Lung (tissue), 12 donors: ENCODE data around the gene UQCRHL. TPM values are rescaled to one million over a fixed set of nuclear protein-coding genes. Genes with fewer than 3 reads are reported as not detected.

ENCODE experiments used
- ATAC-seq: fragments of 200-7000 bp; cut with Tn5 transposase; one replicate; pipeline ENCODE4 v1.9.1; 2020; ENCODE audit warnings: moderate number of reproducible peaks; ENCODE audit not compliant: insufficient read depth, low FRiP score
- DNase-seq, 3 donors: peaks; one replicate each; pipeline ENCODE4 v3.0.0-alpha.2; 2013 to 2017
- H3K27ac ChIP-seq, 2 donors: one replicate each; pipeline ENCODE4 v1.5.1; 2013; ENCODE audit warnings: mild to moderate bottlenecking in 2 of 2, moderate library complexity in 2 of 2, control low read depth in 1 of 2, inconsistent platforms in 1 of 2, low read depth in 1 of 2, low read length in 1 of 2
- H3K27me3 ChIP-seq, 3 donors: one replicate each; pipeline ENCODE4 v1.5.1; 2013; ENCODE audit warnings: low read length in 2 of 3; ENCODE audit not compliant: control insufficient read depth in 3 of 3, insufficient read depth in 3 of 3
- H3K36me3 ChIP-seq, 4 donors: one replicate each; pipeline ENCODE4 v1.5.1; 2013; ENCODE audit warnings: low read length in 4 of 4, mild to moderate bottlenecking in 1 of 4, moderate library complexity in 1 of 4; ENCODE audit not compliant: control insufficient read depth in 4 of 4, insufficient read depth in 4 of 4
- H3K4me1 ChIP-seq, 5 donors: one replicate each; pipeline ENCODE4 v1.5.1; 2013; ENCODE audit warnings: low read length in 5 of 5, mild to moderate bottlenecking in 2 of 5, moderate library complexity in 1 of 5; ENCODE audit not compliant: control insufficient read depth in 5 of 5, insufficient read depth in 5 of 5
- H3K4me3 ChIP-seq: one replicate; pipeline ENCODE4 v1.5.1; 2013; ENCODE audit warnings: mild to moderate bottlenecking, control low read depth, moderate library complexity
- H3K9ac ChIP-seq, 2 donors: one replicate each; pipeline ENCODE4 v1.5.1; 2013; ENCODE audit warnings: low read length in 2 of 2, control low read depth in 1 of 2; ENCODE audit not compliant: insufficient read depth in 1 of 2
- H3K9me3 ChIP-seq, 4 donors: one replicate each; pipeline ENCODE4 v1.5.1; 2013; ENCODE audit warnings: low read length in 3 of 4, mild to moderate bottlenecking in 1 of 4, moderate library complexity in 1 of 4; ENCODE audit not compliant: control insufficient read depth in 4 of 4, insufficient read depth in 3 of 4
- CTCF ChIP-seq: IDR thresholded peaks from 2 replicates; pipeline ENCODE4 v1.5.1; 2012; ENCODE audit warnings: mild to moderate bottlenecking; ENCODE audit errors: control extremely low read depth, extremely low read depth
- whole genome bisulfite sequencing, 2 donors: extraction: QIAGEN DNeasy Blood & Tissue Kit; methylation state at CpG; one replicate each; pipeline ENCODE4 v1.1.7; 2013; 5-methylcytosine and 5-hydroxymethylcytosine counted together
- polyA plus RNA-seq, 2 donors: library from polyadenylated mRNA; stranded (reverse); fragments of 200-250 nt; gene quantifications; one replicate each; pipeline ENCODE4 v1.2.1, GENCODE V29; 2013
- total RNA-seq, 2 donors: library from RNA; depleted of rRNA in 1 of 2; stranded (reverse); fragments of >200 nt in 1 of 2; gene quantifications; one replicate each; pipeline ENCODE4 v1.2.1, GENCODE V29; 2014 to 2021
- donor health status: control.
- donor health status: control.
- donor health status: Bipolar disorder and iron deficiency.
- donor health status: healthy.
- donor health status: DM: yes; HTN: yes; CAD: no.

Gene UQCRHL
- total and polyA plus RNA-seq, 4 donors, result 1.1 to 4.6 (median 1.7) TPM

GRCh38 chr1:15777909-15778707 lies 29.3 kb downstream of the UQCRHL start:
- WGBS, 2 donors, result 87 to 89% methylated on average over 7 of the region's 7 CpGs
- Histone ChIP-seq H3K27ac (no peak overlapping the region), H3K27me3 (no peaks in the 10 kb centered on the region), H3K9ac (no peak overlapping the region), H3K4me3 (no peak overlapping the region), H3K9me3 (no peaks in the 10 kb centered on the region), H3K36me3 (peaks cover 7 to 41% (median 20%) of the 10 kb centered on the region in 4 donors), H3K4me1 (no peaks in the 10 kb centered on the region)
- no peak for TF ChIP-seq CTCF
- DNase-seq (no peak), ATAC-seq (no peak)

GRCh38 chr1:15775706-15776105 lies 31.7 kb downstream of the UQCRHL start:
- Histone ChIP-seq H3K4me3 (no peak overlapping the region), H3K36me3 (peaks cover 7 to 53% (median 26%) of the 10 kb centered on the region in 4 donors), H3K27ac (no peak overlapping the region), H3K9me3 (no peaks in the 10 kb centered on the region), H3K4me1 (no peaks in the 10 kb centered on the region), H3K27me3 (no peaks in the 10 kb centered on the region), H3K9ac (no peak overlapping the region)
- no peak for TF ChIP-seq CTCF
- DNase-seq (no peak), ATAC-seq (no peak)
- WGBS, 2 donors, result 84 to 85% methylated on average over 2 of the region's 2 CpGs

GRCh38 chr1:15771836-15772515 lies 35.5 kb downstream of the UQCRHL start:
- TF ChIP-seq CTCF, result no peak
- WGBS, 2 donors, result 78 to 90% methylated on average over 6 of the region's 6 CpGs
- no peak overlapping the region for H3K27ac ChIP-seq
- peaks cover 7 to 49% (median 28%) of the 10 kb centered on the region in 4 donors for H3K36me3 ChIP-seq
- no peak for ATAC-seq
- no peak overlapping the region for H3K9ac ChIP-seq
- no peaks in the 10 kb centered on the region for H3K9me3 ChIP-seq
- no peak overlapping the region for H3K4me3 ChIP-seq
- DNase-seq, result no peak
- no peaks in the 10 kb centered on the region for H3K27me3 ChIP-seq
- H3K4me1 ChIP-seq, result no peaks in the 10 kb centered on the region
